H1 (cell line): ENCODE measurements around the gene ACTL10. TPM values are rescaled to one million over a fixed set of nuclear protein-coding genes. Genes with fewer than 3 reads are reported as not detected.

Experiments
- CTCF ChIA-PET: fragments of 300-600 bp; sonication (Branson Sonifier 250); formaldehyde crosslinking; loops from one replicate; lab custom pipeline; 2021; ENCODE audit not compliant: partially characterized antibody; lab: Charles Lee
- POLR2A ChIA-PET: fragments of 300-600 bp; sonication (Branson Sonifier 250); formaldehyde crosslinking; loops from one replicate; lab custom pipeline; 2021; ENCODE audit warnings: inconsistent platforms; ENCODE audit not compliant: partially characterized antibody; lab: Charles Lee
- DNase-seq, 2 experiments: peaks; one replicate each; pipeline versions ENCODE4 v3.0.0 to v3.0.0-alpha.2; 2010 to 2022; ENCODE audit warnings: low spot score in 2 of 2, low read depth in 1 of 2, mixed read lengths in 1 of 2
- FAIRE-seq: peaks from 2 replicates; lab custom pipeline; 2011; peaks lifted over from hg19 to GRCh38; lab: Jason Lieb, UNC
- H2AFZ ChIP-seq: 2 replicates; pipeline ENCODE4 v1.8.1; 2012; ENCODE audit warnings: low read length, inconsistent platforms
- H2AK5ac ChIP-seq: 2 replicates; pipeline ENCODE4 v1.6.1; 2013; ENCODE audit warnings: low read depth, low read length
- H2BK120ac ChIP-seq: replicated peaks from 2 replicates; pipeline ENCODE3; 2013; ENCODE audit warnings: low read depth, low read length, inconsistent platforms
- H2BK12ac ChIP-seq: 2 replicates; pipeline ENCODE4 v1.6.1; 2013; ENCODE audit warnings: low read depth, low read length
- H2BK15ac ChIP-seq: 2 replicates; pipeline ENCODE4 v1.6.1; 2013; ENCODE audit warnings: low read length
- H2BK20ac ChIP-seq: 2 replicates; pipeline ENCODE4 v1.6.1; 2013; ENCODE audit warnings: low read length
- H2BK5ac ChIP-seq: 2 replicates; pipeline ENCODE4 v1.6.1; 2013; ENCODE audit warnings: low read depth, low read length
- H3K14ac ChIP-seq: 2 replicates; pipeline ENCODE4 v1.6.1; 2013; ENCODE audit warnings: inconsistent platforms; ENCODE audit not compliant: insufficient read length
- H3K18ac ChIP-seq: 2 replicates; pipeline ENCODE4 v1.6.1; 2013; ENCODE audit warnings: low read length; ENCODE audit errors: extremely low read depth
- H3K23ac ChIP-seq: 2 replicates; pipeline ENCODE4 v1.6.1; 2013; ENCODE audit warnings: inconsistent platforms; ENCODE audit not compliant: insufficient read length
- H3K23me2 ChIP-seq: 2 replicates; pipeline ENCODE4 v1.6.1; 2013; ENCODE audit warnings: low read depth, low read length
- H3K27ac ChIP-seq: 2 replicates; pipeline ENCODE4 v1.6.1; 2011; ENCODE audit warnings: low read depth, low read length, inconsistent platforms
- H3K27me3 ChIP-seq, 4 experiments: replicated peaks in 1 of 4; 1 replicate in 1 of 4; 2 replicates in 3 of 4; pipeline versions ENCODE4 v1.6.1 to v1.8.1; 2011 to 2013; ENCODE audit warnings: low read length in 3 of 4, mild to moderate bottlenecking in 3 of 4, inconsistent platforms in 2 of 4, mixed read lengths in 2 of 4, moderate library complexity in 1 of 4; ENCODE audit not compliant: control insufficient read depth in 3 of 4, insufficient read depth in 3 of 4; ENCODE audit errors: extremely low read depth in 1 of 4
- H3K36me3 ChIP-seq, 4 experiments: 2 replicates each; pipeline versions ENCODE4 v1.6.1 to v1.8.1; 2011 to 2013; ENCODE audit warnings: mild to moderate bottlenecking in 4 of 4, low read length in 3 of 4, moderate library complexity in 2 of 4, control low read depth in 1 of 4, inconsistent platforms in 1 of 4; ENCODE audit not compliant: insufficient read depth in 4 of 4, control insufficient read depth in 2 of 4
- H3K4ac ChIP-seq: replicated peaks from 2 replicates; pipeline ENCODE3; 2013; ENCODE audit warnings: low read length, low read depth, mixed read lengths, inconsistent platforms; ENCODE audit not compliant: insufficient read length
- H3K4me1 ChIP-seq, 4 experiments: replicated peaks in 1 of 4; 1 replicate in 1 of 4; 2 replicates in 3 of 4; pipeline versions ENCODE4 v1.6.1 to v1.8.1; 2011 to 2013; ENCODE audit warnings: low read length in 3 of 4, inconsistent platforms in 2 of 4, mixed read lengths in 1 of 4; ENCODE audit not compliant: insufficient read depth in 4 of 4, control insufficient read depth in 3 of 4
- H3K4me2 ChIP-seq, 2 experiments: 2 replicates each; pipeline versions ENCODE4 v1.6.1 to v1.8.1; 2011 to 2013; ENCODE audit warnings: low read depth in 2 of 2, low read length in 2 of 2, control low read depth in 1 of 2, inconsistent platforms in 1 of 2, mild to moderate bottlenecking in 1 of 2; ENCODE audit not compliant: insufficient read depth in 1 of 2
- H3K4me3 ChIP-seq, 4 experiments: fragments of 200-600, 300-600 bp in 1 of 4; sonication (generic), shearing (Covaris generic), sonication (Bioruptor Twin) in 1 of 4; 2 replicates each; pipeline versions ENCODE4 v1.5.1 to v1.8.1; 2011 to 2016; ENCODE audit warnings: low read length in 4 of 4, low read depth in 3 of 4, control low read depth in 2 of 4, inconsistent platforms in 2 of 4, mild to moderate bottlenecking in 2 of 4, mixed read lengths in 1 of 4, moderate library complexity in 1 of 4; ENCODE audit not compliant: insufficient read depth in 2 of 4; ENCODE audit errors: extremely low read depth in 1 of 4
- H3K56ac ChIP-seq: replicated peaks from 2 replicates; pipeline ENCODE3; 2013; ENCODE audit warnings: low read depth, mild to moderate bottlenecking, mixed read lengths, low read length, inconsistent platforms; ENCODE audit not compliant: insufficient read length
- H3K79me1 ChIP-seq: 2 replicates; pipeline ENCODE4 v1.6.1; 2013; ENCODE audit warnings: low read depth, low read length, control low read depth
- H3K79me2 ChIP-seq, 2 experiments: 2 replicates each; pipeline versions ENCODE4 v1.6.1 to v1.8.1; 2012 to 2013; ENCODE audit warnings: low read length in 2 of 2, mild to moderate bottlenecking in 2 of 2, inconsistent platforms in 1 of 2; ENCODE audit not compliant: insufficient read depth in 2 of 2, control insufficient read depth in 1 of 2
- H3K9ac ChIP-seq, 4 experiments: replicated peaks in 1 of 4; 1 replicate in 1 of 4; 2 replicates in 3 of 4; pipeline versions ENCODE4 v1.6.1 to v1.8.1; 2011 to 2013; ENCODE audit warnings: low read depth in 3 of 4, low read length in 3 of 4, control low read depth in 2 of 4, mild to moderate bottlenecking in 2 of 4, moderate library complexity in 2 of 4, inconsistent platforms in 1 of 4; ENCODE audit errors: extremely low read depth in 1 of 4
- H3K9me3 ChIP-seq, 2 experiments: 2 replicates each; pipeline versions ENCODE4 v1.6.1 to v1.8.1; 2012 to 2013; ENCODE audit warnings: mild to moderate bottlenecking in 2 of 2, moderate library complexity in 2 of 2, control low read depth in 1 of 2, inconsistent platforms in 1 of 2, low read depth in 1 of 2, low read length in 1 of 2, mixed read lengths in 1 of 2; ENCODE audit not compliant: insufficient read depth in 2 of 2
- H4K20me1 ChIP-seq, 2 experiments: replicated peaks in 1 of 2; 2 replicates each; pipeline versions ENCODE3 to v1.8.1; 2011 to 2013; ENCODE audit warnings: inconsistent platforms in 2 of 2, low read length in 2 of 2, mild to moderate bottlenecking in 1 of 2; ENCODE audit not compliant: insufficient read depth in 2 of 2, control insufficient read depth in 1 of 2
- H4K5ac ChIP-seq: 2 replicates; pipeline ENCODE4 v1.6.1; 2013; ENCODE audit warnings: low read length, low read depth, mixed read lengths, inconsistent platforms; ENCODE audit not compliant: insufficient read length
- H4K8ac ChIP-seq: 2 replicates; pipeline ENCODE4 v1.8.0; 2013; ENCODE audit warnings: mild to moderate bottlenecking, moderate library complexity, low read length, inconsistent platforms; ENCODE audit not compliant: insufficient read depth; ENCODE audit errors: extremely low read depth
- H4K91ac ChIP-seq: replicated peaks from 2 replicates; pipeline ENCODE3; 2013; ENCODE audit warnings: low read length, mixed read lengths, inconsistent platforms; ENCODE audit not compliant: insufficient read length
- NRF1 ChIP-seq: IDR thresholded peaks from 2 replicates; pipeline ENCODE4 v1.6.1; 2011; ENCODE audit warnings: mild to moderate bottlenecking, low read depth, low read length, improper control_type of control experiment
- SAP30 ChIP-seq: fragments of 300-600 bp; sonication (generic); IDR thresholded peaks from 2 replicates; pipeline ENCODE4 v1.7.1; 2012; ENCODE audit warnings: low read length, moderate library complexity, mild to moderate bottlenecking, inconsistent platforms; ENCODE audit not compliant: insufficient read depth, insufficient replicate concordance
- TCF12 ChIP-seq: IDR thresholded peaks from 2 replicates; pipeline ENCODE4 v1.6.1; 2011; ENCODE audit warnings: low read depth, mild to moderate bottlenecking, low read length
- YY1 ChIP-seq: IDR thresholded peaks from 2 replicates; pipeline ENCODE4 v1.6.1; 2011; ENCODE audit warnings: low read depth, mild to moderate bottlenecking, low read length
- WGBS, 2 experiments: shearing (Covaris generic) in 1 of 2; methylation state at CpG; one replicate each; pipeline versions ENCODE4 v1.1.6 to v1.1.7; 2013 to 2015; ENCODE audit warnings: low lambda C conversion rate in 2 of 2, mixed read lengths in 2 of 2, inconsistent platforms in 1 of 2, low coverage in 1 of 2, missing lambda C conversion rate in 1 of 2; ENCODE audit not compliant: insufficient replicate concordance in 2 of 2, insufficient coverage in 1 of 2, insufficient read length in 1 of 2; ENCODE audit errors: extremely low coverage in 1 of 2, missing lambda C conversion rate in 1 of 2; 5-methylcytosine and 5-hydroxymethylcytosine counted together
- polyA plus RNA-seq, 7 experiments: library from polyadenylated mRNA; depleted of rRNA in 3 of 7; stranded (reverse) in 5 of 7; unstranded in 2 of 7; fragments of >200 nt in 5 of 7; fragments of 200-250 nt in 2 of 7; gene quantifications; 1 replicate in 5 of 7; 2 replicates in 1 of 7; 4 replicates in 1 of 7; pipeline versions ENCODE4 v1.2.1 to v1.2.3, GENCODE V29; 2011 to 2013; ENCODE audit warnings: missing spikeins in 2 of 7, mixed read lengths in 2 of 7
- total RNA-seq: library from RNA; stranded (reverse); fragmentation: NEBNext Ultra II Directional; extraction: Animal tissue kit (Norgen Biotek cat#: 25700); gene quantifications from 2 replicates; pipeline ENCODE4 v1.2.1, GENCODE V29; 2021

Gene ACTL10
- total and polyA plus RNA-seq, 2 of the 8 experiments (the other 6 are each of a cell fraction or from before 2014, with no cell fraction given), result 0.26 TPM; not detected in 1

DNA sequence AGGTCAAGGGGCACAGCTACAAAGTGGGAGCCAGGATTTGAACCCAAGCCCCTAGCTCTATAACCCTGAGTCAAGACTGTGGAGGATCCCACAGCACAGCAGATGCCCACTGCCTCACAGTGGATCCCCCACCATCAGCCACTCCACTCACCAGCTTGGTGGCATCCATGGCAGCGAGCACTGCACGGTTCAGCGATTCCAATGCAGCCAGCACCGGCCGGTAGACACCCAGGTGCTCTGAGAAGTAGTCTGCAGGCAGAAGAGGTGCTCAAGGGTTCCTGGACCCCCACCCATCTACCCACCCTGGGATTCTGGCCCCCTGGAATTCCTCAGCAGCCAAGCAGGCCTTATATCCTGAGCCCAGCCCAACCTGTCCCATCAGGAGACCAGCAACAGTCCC lies 2.5 kb downstream of the ACTL10 start:
- Histone ChIP-seq H3K14ac (no peak overlapping the region), H3K4me2 (no peak overlapping the region), H2AK5ac (no peak overlapping the region), H3K27ac (no peak overlapping the region), H4K5ac (no peak overlapping the region), H2BK15ac (no peak overlapping the region), H2BK12ac (no peak overlapping the region), H2BK20ac (no peak overlapping the region), H4K91ac (no peak overlapping the region), H3K4me1 (peaks cover 0 to 25% (median 15%) of the 10 kb centered on the region in 4 experiments; a peak in 5 of 7 replicates), H4K20me1 (peaks cover 0 to 15% of the 10 kb centered on the region in 2 experiments), H3K56ac (no peak overlapping the region), H3K79me1 (no peaks in the 10 kb centered on the region; the same call in 1 of the 2 replicates), H4K8ac (no peak overlapping the region), H3K9me3 (peaks cover 0 to 5% of the 10 kb centered on the region in 2 experiments; a peak in 1 of 4 replicates), H2BK120ac (no peak overlapping the region), H3K18ac (no peak overlapping the region), H3K79me2 (no peaks in the 10 kb centered on the region), H3K4me3 (no peak overlapping the region), H3K23ac (no peak overlapping the region), H2BK5ac (no peak overlapping the region), H3K27me3 (peaks cover 0 to 10% (median 3%) of the 10 kb centered on the region in 4 experiments; a peak in 3 of 7 replicates), H3K36me3 (peaks cover 2 to 10% (median 6%) of the 10 kb centered on the region in 4 experiments; a peak in 4 of 8 replicates), H3K23me2 (peaks cover 21% of the 10 kb centered on the region), H3K9ac (no peak overlapping the region), H3K4ac (no peak overlapping the region), H2AFZ (no peak overlapping the region)
- TF ChIP-seq NRF1, result no peak
- no peak for TF ChIP-seq SAP30
- no peak for TF ChIP-seq YY1
- no peak for TF ChIP-seq TCF12
- ChIA-PET CTCF (interaction anchor here (0.6 to 4.3 kb wide), 15 partner anchors 9 to 1655 kb away, joined by 3 to 38 read pairs (median 6); no protein-coding TSS in a partner anchor), POLR2A (interaction anchor here (1.0 to 17.9 kb wide), 3 partner anchors 8 to 14 kb away, joined by 3 to 245 read pairs (median 63); partner anchors contain the start of gene NECAB3)
- WGBS, 2 experiments, result 89% methylated on average over 5 of the region's 5 CpGs; no CpG with 5 or more reads in 1 of the 2 experiments
- DNase-seq, result no peak
- FAIRE-seq, result no peak
